GM21529 (cell line): Measurements from ENCODE around the gene TMEM120A.

Experiments used
- ATAC-seq: cut with Tn5 transposase; IDR thresholded peaks from one replicate; pipeline ENCODE4 v1.9.1; 2021; ENCODE audit not compliant: unreplicated experiment

TMEM120A gene

DNA sequence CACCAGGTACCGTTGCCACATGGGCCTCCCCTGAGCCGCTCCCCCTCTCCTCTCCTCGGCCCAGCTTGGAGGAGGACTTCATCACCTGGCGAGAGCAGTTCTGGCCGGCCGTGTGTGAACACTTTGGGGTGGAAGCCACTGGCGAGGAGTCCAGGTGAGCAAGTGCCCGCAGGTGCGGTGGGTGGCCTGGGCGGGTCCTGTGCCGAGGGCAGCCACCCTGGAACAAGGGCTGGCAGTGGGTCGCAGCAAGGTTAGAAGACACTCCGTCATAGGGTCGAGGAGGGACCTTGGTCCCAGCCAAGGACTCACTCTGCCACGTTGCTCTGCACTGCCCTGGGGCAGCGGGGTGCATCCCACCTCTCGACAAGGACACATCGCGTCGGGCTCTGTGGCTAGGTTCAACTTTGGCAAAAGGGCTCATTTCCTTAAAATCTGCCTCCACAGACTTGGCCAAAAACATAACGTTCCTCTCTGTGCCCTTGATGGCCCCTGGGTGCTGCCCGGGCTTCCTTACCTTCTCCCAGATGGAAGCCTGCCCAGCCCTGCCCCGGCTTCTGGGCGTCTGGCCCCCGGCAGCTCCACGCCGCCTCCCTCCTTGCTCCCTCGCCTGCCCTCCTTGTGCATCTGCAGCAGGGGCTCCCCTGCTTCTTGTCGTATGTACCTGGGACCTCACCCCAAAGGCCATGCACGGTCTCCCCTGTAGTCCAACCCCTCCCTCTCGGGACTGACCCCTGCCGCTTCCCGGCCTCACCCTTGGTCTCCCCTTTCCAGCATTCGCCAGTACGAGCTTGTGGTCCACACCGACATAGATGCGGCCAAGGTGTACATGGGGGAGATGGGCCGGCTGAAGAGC lies 12.7 kb downstream of the TMEM120A start:
- no peak for ATAC-seq

- no peak for ATAC-seq
Observed at GRCh38 chr7:75981203-75981452, 13.3 kb downstream of the TMEM120A start.

GRCh38 chr7:75980430-75981202 lies 13.8 kb downstream of the TMEM120A start:
- ATAC-seq: no peak

DNA sequence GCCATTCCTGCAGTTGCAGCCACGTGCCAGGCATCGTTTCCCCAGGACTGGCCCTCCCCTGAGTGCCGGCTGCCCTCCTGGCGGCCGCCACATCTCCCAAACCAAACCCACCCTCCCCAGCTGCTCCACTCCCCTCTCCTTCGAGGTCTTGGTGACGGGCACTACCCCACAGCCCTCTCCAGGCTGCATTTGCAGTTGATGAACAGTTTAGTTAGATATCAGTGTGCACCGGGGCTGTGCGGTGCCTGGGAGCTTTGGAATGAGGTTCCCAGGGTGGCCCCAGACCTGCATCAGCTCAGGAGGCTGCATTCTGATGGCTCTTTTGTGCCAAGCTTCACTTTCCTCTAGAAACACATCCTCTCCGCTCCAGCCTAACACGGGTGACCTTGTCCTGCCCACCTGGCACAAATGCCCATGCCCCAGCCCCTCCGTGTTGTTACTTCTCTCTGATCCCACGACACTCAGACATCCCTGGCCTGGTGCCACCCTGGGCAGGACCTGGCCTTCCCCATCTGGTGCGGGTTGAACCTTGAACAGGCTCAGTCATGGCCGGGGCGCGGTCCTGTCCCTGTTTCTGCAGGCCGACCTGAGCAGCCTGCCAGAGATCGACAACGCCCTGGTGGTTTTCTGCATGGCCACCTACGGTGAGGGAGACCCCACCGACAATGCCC lies 14.5 kb downstream of the TMEM120A start:
- ATAC-seq: no peak

- ATAC-seq: no peak
Observed at GRCh38 chr7:75977743-75978142, 16.7 kb downstream of the TMEM120A start.

GRCh38 chr7:75971961-75972763 lies 22.2 kb downstream of the TMEM120A start:
- ATAC-seq: no peak

DNA sequence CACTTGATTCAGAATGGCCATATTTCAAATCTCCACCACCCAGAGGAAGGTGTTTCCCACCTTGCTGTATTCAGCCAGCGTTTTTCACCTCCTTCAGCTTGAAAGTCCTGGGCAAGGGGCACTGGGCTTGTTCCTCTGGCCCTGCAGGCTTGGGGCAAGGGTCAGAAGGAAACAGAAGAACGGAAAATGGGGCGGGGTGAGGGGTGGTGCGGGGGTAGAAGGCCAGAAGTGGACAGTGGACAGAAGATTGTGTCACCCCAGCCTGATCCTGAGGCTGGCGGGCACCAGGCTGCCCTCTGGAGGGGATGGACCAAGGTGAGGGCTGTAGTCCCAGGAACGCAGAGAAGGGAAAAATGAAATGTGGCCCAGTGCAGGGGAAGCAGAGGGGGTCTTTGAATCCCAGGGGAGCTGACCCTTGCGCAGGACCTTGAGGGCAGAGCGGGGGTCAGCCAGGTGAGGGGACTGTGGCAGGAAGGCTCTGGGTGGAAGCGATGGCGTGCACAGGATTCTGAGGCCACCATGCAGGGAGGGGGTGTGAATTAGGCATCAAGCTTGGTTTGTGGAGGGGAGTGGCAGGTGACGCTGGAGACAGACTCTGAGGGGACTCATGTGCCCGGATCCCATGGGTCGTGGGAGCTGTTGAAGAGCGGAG lies 23.0 kb downstream of the TMEM120A start:
- no peak for ATAC-seq

DNA sequence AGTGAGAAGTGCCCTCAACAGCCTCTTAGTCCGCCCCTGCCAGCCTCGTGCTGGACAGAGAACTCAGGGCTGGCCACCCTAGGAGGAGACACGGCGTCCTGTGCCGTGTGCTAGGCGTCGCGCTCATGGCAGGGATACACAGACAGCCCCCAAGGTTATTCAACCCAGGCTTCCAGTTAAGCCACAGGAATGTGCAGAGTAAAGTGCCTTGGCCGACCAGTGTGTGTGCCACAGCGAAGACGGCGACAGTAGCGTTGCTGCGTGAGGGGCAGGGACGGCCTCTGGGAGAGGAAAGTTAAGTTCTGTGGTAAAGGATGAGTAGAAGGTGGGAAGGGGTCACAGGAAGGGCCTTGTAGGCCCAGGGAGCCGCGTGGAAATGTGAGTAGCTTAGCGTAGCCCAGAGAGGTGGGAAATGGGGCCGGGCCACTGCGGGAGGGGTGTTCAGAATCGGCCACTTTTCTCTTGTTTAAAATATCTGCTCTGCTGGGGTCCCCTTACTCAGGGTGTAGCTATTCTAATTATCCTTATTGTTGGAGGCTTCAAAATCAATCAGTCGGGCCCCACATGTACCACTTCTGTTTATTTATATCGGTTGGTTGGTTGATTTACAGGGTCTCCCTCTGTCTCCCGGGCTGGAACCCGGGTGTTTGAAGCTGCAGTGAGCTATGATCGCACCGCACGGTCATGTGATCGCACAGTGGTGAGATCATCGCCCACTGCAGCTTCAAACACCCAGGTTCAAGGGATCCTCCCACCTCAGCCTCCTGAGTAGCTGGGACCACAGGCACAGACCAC lies 24.5 kb downstream of the TMEM120A start:
- ATAC-seq: no peak

GRCh38 chr7:75969182-75969581 lies 25.2 kb downstream of the TMEM120A start:
- no peak for ATAC-seq

DNA sequence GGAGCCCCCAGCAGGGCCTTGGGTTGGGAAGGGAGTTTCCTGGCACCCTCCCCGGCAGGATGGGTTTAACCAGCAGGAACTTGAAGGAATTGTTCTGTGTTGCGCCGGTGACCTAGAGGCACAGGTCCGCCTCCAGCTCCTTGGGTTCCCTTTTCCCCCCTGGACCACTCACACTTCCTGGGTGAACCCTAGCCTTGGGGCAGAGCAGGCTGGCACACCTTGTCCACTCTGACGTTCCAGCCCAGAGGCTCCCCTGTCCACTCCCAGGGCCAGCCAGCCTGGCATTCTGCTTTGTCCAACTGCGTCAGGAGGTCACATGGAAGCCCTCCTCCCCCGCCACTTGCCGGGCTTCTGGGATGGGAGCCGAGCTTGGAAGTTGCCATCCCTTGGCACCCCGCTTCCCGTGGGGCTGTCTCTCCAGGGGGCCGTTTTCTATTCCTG lies 25.8 kb downstream of the TMEM120A start:
- no peak for ATAC-seq

- ATAC-seq: no peak
Observed at GRCh38 chr7:75968012-75968411, 26.4 kb downstream of the TMEM120A start.

DNA sequence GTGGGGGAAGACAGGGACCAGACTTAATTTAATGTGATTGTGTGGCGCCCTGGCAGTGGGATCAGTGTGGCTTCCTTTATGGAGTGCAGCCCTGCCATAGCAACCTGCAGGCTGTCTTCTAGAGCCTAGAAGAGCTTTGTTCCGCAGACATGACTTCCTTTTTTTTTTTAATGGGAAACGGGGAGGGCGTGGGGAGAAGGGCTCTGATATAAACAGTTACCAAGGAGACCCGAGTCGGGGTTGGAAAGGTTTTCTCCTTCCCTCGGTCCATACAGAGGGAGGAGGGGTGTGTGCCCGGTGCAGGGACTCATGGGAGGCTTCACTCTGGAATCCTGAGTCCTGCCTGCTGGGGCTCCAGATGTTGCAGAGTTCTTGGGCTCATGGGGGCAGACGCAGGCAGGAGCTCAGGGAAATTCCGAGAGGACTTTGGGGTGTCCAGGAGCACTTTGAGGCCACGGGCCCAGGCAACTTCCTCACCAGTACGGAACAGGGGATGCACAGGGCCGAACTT lies 26.9 kb downstream of the TMEM120A start:
- ATAC-seq: no peak

GRCh38 chr7:75967055-75967454 lies 27.3 kb downstream of the TMEM120A start:
- ATAC-seq: no peak

DNA sequence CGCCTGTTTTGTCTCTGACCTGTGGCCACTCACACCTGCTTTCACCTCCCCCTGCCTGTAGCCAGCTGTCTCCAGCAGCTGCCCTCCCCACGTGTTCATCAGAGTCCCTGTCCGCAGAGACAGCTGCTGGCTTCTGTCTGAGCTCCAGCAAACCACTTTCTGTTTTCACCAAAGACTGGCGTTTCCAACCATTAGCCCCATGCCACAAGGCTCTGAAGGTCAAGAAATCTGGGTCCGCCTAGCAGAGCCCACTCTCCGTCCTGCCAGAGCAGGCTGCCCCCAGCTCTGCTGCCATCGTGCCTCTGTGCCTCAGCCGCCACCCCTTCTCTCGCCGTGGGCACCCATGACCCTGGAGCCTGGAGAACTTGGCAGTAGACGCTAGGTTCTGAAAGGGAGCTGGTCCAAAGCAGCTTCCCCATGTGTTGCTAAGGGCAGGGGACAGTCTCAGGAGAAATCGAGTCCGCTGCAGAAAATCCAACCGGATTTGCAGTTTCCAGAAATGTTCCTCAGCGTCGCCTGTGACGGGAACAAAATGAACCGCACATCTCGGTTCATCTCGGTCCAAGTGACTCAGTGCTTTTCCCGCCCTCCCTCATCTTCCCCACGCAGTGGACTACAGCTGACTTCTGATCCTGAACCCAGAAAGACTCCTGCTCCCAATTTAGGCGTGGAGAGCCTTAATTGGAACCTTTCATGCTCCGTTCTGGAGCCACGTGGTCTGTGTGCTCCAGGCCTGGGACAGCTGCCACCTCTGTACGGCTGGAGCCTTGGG lies 28.0 kb downstream of the TMEM120A start:
- ATAC-seq: no peak

DNA sequence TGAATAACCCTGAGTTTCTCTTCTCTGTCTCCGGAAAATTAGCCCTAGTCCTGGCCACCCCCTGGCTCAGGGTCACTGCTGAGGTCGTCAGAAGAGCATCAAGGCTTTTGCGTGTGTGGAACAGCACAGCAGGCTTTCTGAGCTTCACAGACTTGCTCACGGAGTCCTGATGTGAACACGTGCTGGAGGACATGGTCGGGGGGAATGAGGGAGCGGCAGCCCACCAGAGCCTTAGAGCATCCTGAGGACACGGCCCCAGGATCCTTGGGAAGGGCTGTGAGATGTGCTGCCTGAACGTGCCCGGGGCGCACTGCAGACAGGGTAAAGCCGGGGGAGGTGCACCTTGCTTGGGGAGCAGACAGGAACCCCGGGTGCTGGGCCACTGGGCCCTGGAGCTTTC lies 28.8 kb downstream of the TMEM120A start:
- ATAC-seq: no peak

- ATAC-seq: no peak
Observed at GRCh38 chr7:75963381-75963995, 30.9 kb downstream of the TMEM120A start.

GRCh38 chr7:75962607-75963380 lies 31.6 kb downstream of the TMEM120A start:
- ATAC-seq: no peak

GRCh38 chr7:75961218-75961617 lies 33.2 kb downstream of the TMEM120A start:
- no peak for ATAC-seq
